ENCODE results near the gene TRIM17.

The TRIM17 gene

DNA sequence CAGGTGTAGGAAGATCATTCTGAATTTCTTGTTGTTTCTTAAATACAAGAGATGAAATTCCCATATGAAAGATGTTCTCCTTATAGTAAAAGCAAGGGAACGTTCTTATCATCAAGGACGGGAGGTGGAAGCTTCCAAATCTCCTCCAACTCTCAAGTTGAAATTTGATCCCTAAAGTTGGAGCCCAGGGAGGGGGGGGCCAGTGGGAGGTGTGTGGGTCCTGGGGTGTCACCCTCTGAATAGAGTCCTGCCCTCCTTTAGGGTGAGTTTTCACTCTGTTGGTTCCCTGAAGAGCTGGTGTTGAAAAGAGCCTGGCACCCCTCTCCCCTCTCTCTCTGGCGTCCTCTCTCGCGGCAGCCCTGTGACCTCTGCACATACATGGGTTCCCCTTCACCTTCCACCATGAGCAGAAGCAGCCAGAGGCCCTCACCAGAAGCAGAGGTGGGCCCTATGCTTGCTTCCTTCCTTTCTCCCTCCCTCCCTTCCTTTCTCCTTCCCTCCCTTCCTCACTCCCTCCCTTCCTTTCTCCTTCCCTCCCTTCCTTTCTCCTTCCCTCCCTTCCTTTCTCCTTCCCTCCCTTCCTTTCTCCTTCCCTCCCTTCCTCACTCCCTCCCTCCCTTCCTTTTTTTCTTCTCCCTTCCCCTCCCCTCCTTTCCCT is 10.0 kb upstream of the TRIM17 start:
- WGBS (ENCODE audit: extremely low coverage, insufficient coverage, low lambda C conversion rate) = no CpG with 5 or more reads among the region's 5 CpGs
- H2AK5ac ChIP-seq (ENCODE audit: low read length) = no peak overlapping the region

DNA sequence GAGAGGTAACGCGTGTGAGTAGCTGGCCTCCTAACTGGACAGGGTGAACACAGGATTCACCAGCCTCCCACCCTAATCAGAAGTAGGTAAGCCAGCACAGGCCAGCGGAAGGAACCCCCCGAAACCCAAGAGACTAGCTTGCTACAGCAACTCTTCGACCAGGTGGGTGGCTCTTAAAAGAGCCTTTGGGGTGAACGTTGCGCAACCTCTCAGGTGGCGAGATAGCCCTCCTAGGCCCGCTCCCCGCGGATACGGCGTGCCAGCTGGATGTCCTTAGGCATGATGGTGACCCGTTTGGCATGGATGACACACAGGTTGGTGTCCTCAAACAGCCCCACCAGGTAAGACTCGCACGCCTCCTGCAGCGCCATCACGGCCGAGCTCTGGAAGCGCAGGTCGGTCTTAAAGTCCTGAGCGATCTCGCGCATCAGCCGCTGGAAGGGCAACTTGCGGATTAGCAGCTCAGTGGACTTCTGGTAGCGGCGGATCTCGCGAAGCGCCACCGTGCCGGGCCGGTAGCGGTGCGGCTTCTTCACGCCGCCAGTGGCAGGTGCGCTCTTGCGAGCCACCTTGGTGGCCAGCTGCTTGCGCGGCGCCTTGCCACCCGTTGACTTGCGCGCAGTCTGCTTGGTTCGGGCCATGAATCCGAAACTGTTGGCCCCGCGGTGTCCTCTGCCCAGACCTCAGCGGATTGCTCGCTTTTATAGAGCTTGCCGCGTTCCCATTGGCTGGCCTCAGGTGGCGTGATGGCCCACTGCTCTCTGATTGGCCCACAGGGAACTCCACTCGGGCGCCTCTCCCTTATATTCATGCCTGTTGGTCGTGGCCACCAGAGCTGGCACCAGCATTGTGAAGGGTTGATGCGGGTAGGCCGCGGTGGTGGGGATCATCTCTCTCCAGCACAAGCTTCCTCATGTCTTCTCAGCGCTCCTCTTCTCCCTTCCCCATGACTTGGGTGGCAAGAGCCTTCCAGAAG is 8.3 kb upstream of the TRIM17 start:
- no CpG with 5 or more reads among the region's 62 CpGs for WGBS (ENCODE audit: extremely low coverage, insufficient coverage, low lambda C conversion rate)
- no peak overlapping the region for H3K4me3 ChIP-seq (ENCODE audit: low read length)
- H3K18ac ChIP-seq (ENCODE audit: low read length) = no peak overlapping the region
- no peak overlapping the region for H3K4ac ChIP-seq (ENCODE audit: low read depth, low read length)
- H3K56ac ChIP-seq (ENCODE audit: low read length) = no peak overlapping the region
- H3K4me2 ChIP-seq (ENCODE audit: low read length) = no peak overlapping the region
- DNase-seq = no peak
- no peak overlapping the region for H3K9ac ChIP-seq (ENCODE audit: low read length)
- no peaks in the 10 kb centered on the region for H3K27me3 ChIP-seq (ENCODE audit: insufficient read depth, low read length, poor library complexity)
- H4K8ac ChIP-seq (ENCODE audit: low read depth, low read length) = no peak overlapping the region
- no peak overlapping the region for H2BK15ac ChIP-seq (replicated peaks; ENCODE audit: low read depth)
- no peak overlapping the region for H3K23ac ChIP-seq (ENCODE audit: low read length)
- no peak overlapping the region for H4K5ac ChIP-seq (ENCODE audit: low read length)
- H3K79me1 ChIP-seq (ENCODE audit: low read length) = no peaks in the 10 kb centered on the region
- no peak overlapping the region for H2AK5ac ChIP-seq (ENCODE audit: low read length)
- no peak overlapping the region for H2BK120ac ChIP-seq (ENCODE audit: low read depth, low read length)
- no peaks in the 10 kb centered on the region for H3K36me3 ChIP-seq (ENCODE audit: control insufficient read depth, insufficient read depth, low read length)
- H3K79me2 ChIP-seq (ENCODE audit: control insufficient read depth, insufficient read depth, low read length) = no peaks in the 10 kb centered on the region
- no peak overlapping the region for H3K27ac ChIP-seq (ENCODE audit: low read depth, low read length)
- H3K4me1 ChIP-seq (ENCODE audit: control insufficient read depth, low read depth, low read length) = no peaks in the 10 kb centered on the region
- no peak overlapping the region for H2BK5ac ChIP-seq (ENCODE audit: low read length)

More for the DNA sequence above, 10.0 kb upstream of the TRIM17 start:
- no peaks in the 10 kb centered on the region for H3K79me1 ChIP-seq (ENCODE audit: low read length)
- no peak for DNase-seq
- H3K4ac ChIP-seq (ENCODE audit: low read depth, low read length) = no peak overlapping the region
- H2BK120ac ChIP-seq (ENCODE audit: low read depth, low read length) = no peak overlapping the region
- H3K9ac ChIP-seq (ENCODE audit: low read length) = no peak overlapping the region
- H3K56ac ChIP-seq (ENCODE audit: low read length) = no peak overlapping the region
- H3K27ac ChIP-seq (ENCODE audit: low read depth, low read length) = no peak overlapping the region
- no peaks in the 10 kb centered on the region for H3K27me3 ChIP-seq (ENCODE audit: insufficient read depth, low read length, poor library complexity)
- no peak overlapping the region for H3K4me2 ChIP-seq (ENCODE audit: low read length)
- no peak overlapping the region for H2BK5ac ChIP-seq (ENCODE audit: low read length)
- H3K4me1 ChIP-seq (ENCODE audit: control insufficient read depth, low read depth, low read length) = no peaks in the 10 kb centered on the region
- H3K23ac ChIP-seq (ENCODE audit: low read length) = no peak overlapping the region
- H4K5ac ChIP-seq (ENCODE audit: low read length) = no peak overlapping the region
- H3K79me2 ChIP-seq (ENCODE audit: control insufficient read depth, insufficient read depth, low read length) = no peaks in the 10 kb centered on the region
- no peak overlapping the region for H4K8ac ChIP-seq (ENCODE audit: low read depth, low read length)
- no peak overlapping the region for H3K4me3 ChIP-seq (ENCODE audit: low read length)
- no peaks in the 10 kb centered on the region for H3K36me3 ChIP-seq (ENCODE audit: control insufficient read depth, insufficient read depth, low read length)
- H3K18ac ChIP-seq (ENCODE audit: low read length) = no peak overlapping the region
- H2BK15ac ChIP-seq (replicated peaks; ENCODE audit: low read depth) = no peak overlapping the region

DNA sequence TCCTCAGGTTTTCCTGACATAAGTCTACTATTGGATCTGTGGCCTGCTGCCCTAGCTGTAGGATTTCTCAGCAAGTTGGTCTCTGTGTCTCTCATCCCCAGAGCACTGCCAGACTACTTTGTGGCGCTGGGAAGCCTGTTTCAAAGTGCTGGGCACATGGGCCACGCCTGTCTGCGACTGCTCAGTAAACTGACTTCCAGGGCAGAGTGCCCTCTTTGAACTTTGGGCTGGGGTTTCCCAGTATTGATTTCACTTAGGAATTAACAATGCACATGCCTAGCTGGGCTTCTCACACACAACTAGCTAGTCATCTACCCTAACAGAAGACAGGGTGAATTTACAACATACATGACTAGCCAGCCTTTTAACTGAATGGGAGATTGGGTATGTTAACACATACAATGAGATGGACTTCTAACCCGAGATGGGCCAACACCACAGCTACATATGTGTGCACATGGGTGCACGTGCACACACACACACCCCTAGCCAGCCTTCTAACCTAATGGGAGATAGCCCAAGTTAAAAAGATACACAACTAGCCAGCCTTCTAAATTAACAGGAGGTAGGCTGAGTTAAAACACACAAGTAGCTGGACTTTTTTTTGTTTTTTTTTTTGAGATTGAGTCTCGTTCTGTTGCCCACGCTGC is 6.9 kb upstream of the TRIM17 start:
- Histone ChIP-seq H4K5ac (ENCODE audit: low read length) (no peak overlapping the region), H3K27me3 (ENCODE audit: insufficient read depth, low read length, poor library complexity) (no peaks in the 10 kb centered on the region), H4K8ac (ENCODE audit: low read depth, low read length) (no peak overlapping the region), H3K79me2 (ENCODE audit: control insufficient read depth, insufficient read depth, low read length) (no peaks in the 10 kb centered on the region), H2BK5ac (ENCODE audit: low read length) (no peak overlapping the region), H3K9ac (ENCODE audit: low read length) (no peak overlapping the region), H3K23ac (ENCODE audit: low read length) (no peak overlapping the region), H3K56ac (ENCODE audit: low read length) (no peak overlapping the region), H3K27ac (ENCODE audit: low read depth, low read length) (no peak overlapping the region), H3K4me1 (ENCODE audit: control insufficient read depth, low read depth, low read length) (peaks cover 2% of the 10 kb centered on the region), H3K36me3 (ENCODE audit: control insufficient read depth, insufficient read depth, low read length) (no peaks in the 10 kb centered on the region), H3K79me1 (ENCODE audit: low read length) (no peaks in the 10 kb centered on the region), H2AK5ac (ENCODE audit: low read length) (no peak overlapping the region), H2BK120ac (ENCODE audit: low read depth, low read length) (no peak overlapping the region), H3K4me3 (ENCODE audit: low read length) (no peak overlapping the region), H3K18ac (ENCODE audit: low read length) (no peak overlapping the region), H3K4ac (ENCODE audit: low read depth, low read length) (no peak overlapping the region), H2BK15ac (replicated peaks; ENCODE audit: low read depth) (no peak overlapping the region), H3K4me2 (ENCODE audit: low read length) (no peak overlapping the region)
- no peak for DNase-seq
- WGBS (ENCODE audit: extremely low coverage, insufficient coverage, low lambda C conversion rate) = no CpG with 5 or more reads among the region's 7 CpGs

DNA sequence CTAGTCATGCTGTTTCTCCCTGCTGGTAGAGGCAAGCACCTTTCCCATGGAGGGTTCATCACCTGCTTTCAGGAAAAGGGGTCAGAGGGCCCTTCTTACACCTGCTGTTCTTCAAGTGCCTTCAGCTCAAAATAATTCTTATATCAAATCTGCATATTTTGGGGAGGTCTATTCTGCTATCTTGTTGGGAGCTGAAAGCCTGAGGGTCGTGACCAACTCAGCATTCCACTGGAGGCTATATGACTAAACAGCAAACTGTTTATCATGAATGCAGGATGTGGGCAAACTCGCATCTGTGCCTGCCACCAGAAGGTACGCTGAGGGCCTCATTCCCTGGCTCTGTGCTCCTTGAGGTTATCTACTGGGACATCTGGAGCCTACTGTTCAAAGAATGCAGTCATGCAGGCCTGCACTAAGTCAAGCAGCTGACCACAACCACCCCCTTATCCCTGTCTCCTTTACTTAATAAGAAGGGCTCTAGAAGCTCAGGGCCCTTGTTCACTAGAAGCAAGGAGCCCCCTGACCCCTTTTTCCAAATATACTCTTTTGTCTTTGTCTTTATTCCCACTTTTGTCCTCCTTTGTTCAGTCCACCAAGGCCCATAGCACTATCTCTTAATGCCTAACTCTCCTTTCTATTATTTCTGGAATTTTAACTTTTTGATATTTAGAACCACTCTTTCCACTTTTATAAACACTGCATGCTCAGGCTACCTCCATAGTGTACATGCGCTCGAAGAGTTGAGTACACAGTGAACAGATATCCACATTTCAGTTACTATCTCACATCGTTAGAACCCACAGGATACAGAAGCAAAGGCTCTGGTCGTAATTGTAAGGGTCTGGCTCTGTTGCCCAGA is 4.5 kb upstream of the TRIM17 start:
- H2AK5ac ChIP-seq (ENCODE audit: low read length) = no peak overlapping the region
- no peaks in the 10 kb centered on the region for H3K79me2 ChIP-seq (ENCODE audit: control insufficient read depth, insufficient read depth, low read length)
- no peak overlapping the region for H3K4me3 ChIP-seq (ENCODE audit: low read length)
- H3K36me3 ChIP-seq (ENCODE audit: control insufficient read depth, insufficient read depth, low read length) = no peaks in the 10 kb centered on the region
- no CpG with 5 or more reads among the region's 7 CpGs for WGBS (ENCODE audit: extremely low coverage, insufficient coverage, low lambda C conversion rate)
- H3K27me3 ChIP-seq (ENCODE audit: insufficient read depth, low read length, poor library complexity) = no peaks in the 10 kb centered on the region
- no peak overlapping the region for H3K18ac ChIP-seq (ENCODE audit: low read length)
- no peak overlapping the region for H3K4me2 ChIP-seq (ENCODE audit: low read length)
- H3K9ac ChIP-seq (ENCODE audit: low read length) = no peak overlapping the region
- H2BK120ac ChIP-seq (ENCODE audit: low read depth, low read length) = no peak overlapping the region
- H3K56ac ChIP-seq (ENCODE audit: low read length) = no peak overlapping the region
- DNase-seq = no peak
- H3K4ac ChIP-seq (ENCODE audit: low read depth, low read length) = no peak overlapping the region
- H2BK15ac ChIP-seq (replicated peaks; ENCODE audit: low read depth) = no peak overlapping the region
- peaks cover 14% of the 10 kb centered on the region for H3K4me1 ChIP-seq (ENCODE audit: control insufficient read depth, low read depth, low read length)
- H4K8ac ChIP-seq (ENCODE audit: low read depth, low read length) = no peak overlapping the region
- no peaks in the 10 kb centered on the region for H3K79me1 ChIP-seq (ENCODE audit: low read length)
- H2BK5ac ChIP-seq (ENCODE audit: low read length) = no peak overlapping the region
- no peak overlapping the region for H4K5ac ChIP-seq (ENCODE audit: low read length)
- H3K23ac ChIP-seq (ENCODE audit: low read length) = no peak overlapping the region
- no peak overlapping the region for H3K27ac ChIP-seq (ENCODE audit: low read depth, low read length)

- Histone ChIP-seq H3K4me3 (ENCODE audit: low read length) (no peak overlapping the region), H3K4me1 (ENCODE audit: control insufficient read depth, low read depth, low read length) (peaks cover 14% of the 10 kb centered on the region), H3K27ac (ENCODE audit: low read depth, low read length) (no peak overlapping the region), H3K79me2 (ENCODE audit: control insufficient read depth, insufficient read depth, low read length) (no peaks in the 10 kb centered on the region), H3K56ac (ENCODE audit: low read length) (no peak overlapping the region), H3K36me3 (ENCODE audit: control insufficient read depth, insufficient read depth, low read length) (no peaks in the 10 kb centered on the region), H3K9ac (ENCODE audit: low read length) (no peak overlapping the region), H4K8ac (ENCODE audit: low read depth, low read length) (no peak overlapping the region), H2AK5ac (ENCODE audit: low read length) (no peak overlapping the region), H3K23ac (ENCODE audit: low read length) (no peak overlapping the region), H4K5ac (ENCODE audit: low read length) (no peak overlapping the region), H2BK120ac (ENCODE audit: low read depth, low read length) (no peak overlapping the region), H3K79me1 (ENCODE audit: low read length) (no peaks in the 10 kb centered on the region), H3K27me3 (ENCODE audit: insufficient read depth, low read length, poor library complexity) (no peaks in the 10 kb centered on the region), H2BK15ac (replicated peaks; ENCODE audit: low read depth) (no peak overlapping the region), H3K4ac (ENCODE audit: low read depth, low read length) (no peak overlapping the region), H3K18ac (ENCODE audit: low read length) (no peak overlapping the region), H3K4me2 (ENCODE audit: low read length) (no peak overlapping the region), H2BK5ac (ENCODE audit: low read length) (no peak overlapping the region)
- no CpG with 5 or more reads among the region's 7 CpGs for WGBS (ENCODE audit: extremely low coverage, insufficient coverage, low lambda C conversion rate)
- DNase-seq = peak; percentile 61
These were observed 982 bp upstream of the TRIM17 start for GRCh38 chr1:228417483-228418203.

Data from mesendoderm (in vitro differentiated cells).